ENCODE data around the gene BNIP3.

DNA sequence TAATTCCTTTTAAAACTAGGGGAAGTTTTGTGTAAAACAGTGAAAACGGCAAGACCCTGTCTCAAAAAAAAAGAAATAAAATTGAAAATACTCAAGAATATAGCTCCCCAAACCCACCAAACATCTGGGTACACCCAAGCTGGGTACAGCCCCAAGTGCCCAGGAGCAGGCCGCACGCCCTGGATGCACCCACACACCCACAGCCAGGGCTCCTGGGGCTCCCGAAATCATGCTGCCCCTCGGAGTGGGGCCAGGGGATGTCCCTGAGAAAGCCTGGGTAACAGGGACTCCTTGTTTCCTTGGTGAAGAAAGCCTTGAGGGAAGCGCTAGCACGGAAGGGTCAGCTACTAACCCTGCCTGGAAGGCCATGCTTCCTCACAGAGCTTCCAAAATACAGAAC, 10.1 kb downstream of the BNIP3 start:
- TF ChIP-seq, protein P1, sequence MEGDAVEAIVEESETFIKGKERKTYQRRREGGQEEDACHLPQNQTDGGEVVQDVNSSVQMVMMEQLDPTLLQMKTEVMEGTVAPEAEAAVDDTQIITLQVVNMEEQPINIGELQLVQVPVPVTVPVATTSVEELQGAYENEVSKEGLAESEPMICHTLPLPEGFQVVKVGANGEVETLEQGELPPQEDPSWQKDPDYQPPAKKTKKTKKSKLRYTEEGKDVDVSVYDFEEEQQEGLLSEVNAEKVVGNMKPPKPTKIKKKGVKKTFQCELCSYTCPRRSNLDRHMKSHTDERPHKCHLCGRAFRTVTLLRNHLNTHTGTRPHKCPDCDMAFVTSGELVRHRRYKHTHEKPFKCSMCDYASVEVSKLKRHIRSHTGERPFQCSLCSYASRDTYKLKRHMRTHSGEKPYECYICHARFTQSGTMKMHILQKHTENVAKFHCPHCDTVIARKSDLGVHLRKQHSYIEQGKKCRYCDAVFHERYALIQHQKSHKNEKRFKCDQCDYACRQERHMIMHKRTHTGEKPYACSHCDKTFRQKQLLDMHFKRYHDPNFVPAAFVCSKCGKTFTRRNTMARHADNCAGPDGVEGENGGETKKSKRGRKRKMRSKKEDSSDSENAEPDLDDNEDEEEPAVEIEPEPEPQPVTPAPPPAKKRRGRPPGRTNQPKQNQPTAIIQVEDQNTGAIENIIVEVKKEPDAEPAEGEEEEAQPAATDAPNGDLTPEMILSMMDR (IDR thresholded peaks at IDR 0.05) = no peak
- no peak for TF ChIP-seq ZFX (IDR thresholded peaks at IDR 0.05; ENCODE audit: borderline replicate concordance)
